Fibroblast of skin of back (primary cell): ENCODE results near the gene PLA2G4A. TPM values are rescaled to one million over a fixed set of nuclear protein-coding genes. Genes with fewer than 3 reads are reported as not detected.
A peak's percentile ranks its signal among the peaks of the same experiment; 100 is the strongest.

Experiments
- DNase-seq: peaks from one replicate; pipeline ENCODE4 v3.0.0-alpha.2; 2013
- polyA plus RNA-seq, 2 experiments: library from polyadenylated mRNA; unstranded; fragments of 120-200 nt; gene quantifications; one replicate each; pipeline ENCODE4 v1.2.1, GENCODE V29; 2013; ENCODE audit not compliant: insufficient read length in 2 of 2

The PLA2G4A gene
- polyA plus RNA-seq (2013, experiment 1 of 2; ENCODE audit: insufficient read length): 10.1 TPM
- 6.9 TPM for polyA plus RNA-seq (2013, experiment 2 of 2; ENCODE audit: insufficient read length)

GRCh38 chr1:186828611-186829454 lies at the start of gene PLA2G4A:
Gene PLA2G4A (plus strand): TSS chr1:186828949. CDS start chr1:186854355, 25,406 bp downstream.
- DNase-seq: peak; percentile 71

GRCh38 chr1:186780076-186780475 lies 48.7 kb upstream of the PLA2G4A start:
- no peak for DNase-seq

- no peak for DNase-seq
These were observed 47.0 kb upstream of the PLA2G4A start for GRCh38 chr1:186781730-186782129.

GRCh38 chr1:186782791-186783190 lies 46.0 kb upstream of the PLA2G4A start:
- DNase-seq: peak; percentile 17

GRCh38 chr1:186783193-186783592 lies 45.6 kb upstream of the PLA2G4A start:
- DNase-seq: no peak

- no peak for DNase-seq
These were observed 43.2 kb upstream of the PLA2G4A start for GRCh38 chr1:186785503-186785902.

GRCh38 chr1:186790101-186790500 lies 38.6 kb upstream of the PLA2G4A start:
- peak; percentile 28 for DNase-seq

GRCh38 chr1:186792870-186793581 lies 35.7 kb upstream of the PLA2G4A start:
- peak; percentile 13 for DNase-seq

- DNase-seq: peak; percentile 55
These were observed 35.2 kb upstream of the PLA2G4A start for GRCh38 chr1:186793582-186793927.

- no peak for DNase-seq
These were observed 29.6 kb upstream of the PLA2G4A start for GRCh38 chr1:186798960-186799688.

GRCh38 chr1:186799689-186800054 lies 29.1 kb upstream of the PLA2G4A start:
- no peak for DNase-seq

- no peak for DNase-seq
These were observed 26.4 kb upstream of the PLA2G4A start for GRCh38 chr1:186802388-186802787.

- no peak for DNase-seq
These were observed 24.1 kb upstream of the PLA2G4A start for GRCh38 chr1:186804679-186805078.

GRCh38 chr1:186806477-186806876 lies 22.3 kb upstream of the PLA2G4A start:
- peak; percentile 41 for DNase-seq

GRCh38 chr1:186807163-186807562 lies 21.6 kb upstream of the PLA2G4A start:
- no peak for DNase-seq

- DNase-seq: no peak
These were observed 16.9 kb upstream of the PLA2G4A start for GRCh38 chr1:186811892-186812291.

- DNase-seq: peak; percentile 98
These were observed 16.2 kb upstream of the PLA2G4A start for GRCh38 chr1:186812570-186812969.

- no peak for DNase-seq
These were observed 15.3 kb upstream of the PLA2G4A start for GRCh38 chr1:186813420-186813819.

- peak; percentile 90 for DNase-seq
These were observed 9.6 kb upstream of the PLA2G4A start for GRCh38 chr1:186819126-186819525.

GRCh38 chr1:186819563-186819962 lies 9.2 kb upstream of the PLA2G4A start:
- no peak for DNase-seq

- DNase-seq: no peak
These were observed 1.2 kb downstream of the PLA2G4A start for GRCh38 chr1:186829686-186830587.

- DNase-seq: no peak
These were observed 2.4 kb downstream of the PLA2G4A start for GRCh38 chr1:186831168-186831567.
